Endothelial cell of umbilical vein (primary cell): ENCODE measurements around the gene CPNE8. TPM values are rescaled to one million over a fixed set of nuclear protein-coding genes. Genes with fewer than 3 reads are reported as not detected.

Source experiments
- BruUV-seq: library from RNA; stranded (reverse); fragments of 400-500 nt; replicated peaks from 2 replicates; lab custom pipeline; 2021; lab: Mats Ljungman, UMichigan
- CTCF ChIA-PET: fragments of 300-600, 350-600 bp; sonication (Branson Sonifier 250); formaldehyde crosslinking; loops from one replicate; lab custom pipeline; 2021; ENCODE audit warnings: antibody characterized with exemption, inconsistent platforms; lab: Charles Lee
- POLR2A ChIA-PET: fragments of 300-600, 350-600 bp; sonication (Branson Sonifier 250); formaldehyde crosslinking; loops from one replicate; lab custom pipeline; 2021; ENCODE audit warnings: antibody characterized with exemption, inconsistent platforms; lab: Charles Lee
- DNase-seq: peaks from one replicate; pipeline ENCODE4 v3.0.0-alpha.2; 2011; ENCODE audit warnings: low read depth, low spot score
- FAIRE-seq: peaks from 2 replicates; lab custom pipeline; 2011; peaks lifted over from hg19 to GRCh38; lab: Jason Lieb, UNC
- H2AFZ ChIP-seq: 2 replicates; pipeline ENCODE4 v1.6.0; 2012; ENCODE audit warnings: low read depth, low read length, control low read depth, inconsistent platforms
- H3K27ac ChIP-seq: 2 replicates; pipeline ENCODE4 v1.5.1; 2011; ENCODE audit warnings: low read depth, mild to moderate bottlenecking, control low read depth, low read length, moderate library complexity; ENCODE audit not compliant: insufficient read depth
- H3K27me3 ChIP-seq, 2 experiments: 2 replicates each; pipeline versions ENCODE4 v1.6.0 to v1.6.1; 2011; ENCODE audit warnings: low read length in 2 of 2, mixed read lengths in 1 of 2; ENCODE audit not compliant: control insufficient read depth in 2 of 2, insufficient read depth in 2 of 2
- H3K36me3 ChIP-seq, 2 experiments: 2 replicates in 1 of 2; 3 replicates in 1 of 2; pipeline ENCODE4 v1.5.1; 2011; ENCODE audit warnings: low read length in 2 of 2, mild to moderate bottlenecking in 1 of 2, moderate library complexity in 1 of 2; ENCODE audit not compliant: control insufficient read depth in 2 of 2, insufficient read depth in 2 of 2; ENCODE audit errors: extremely low read depth in 1 of 2
- H3K4me1 ChIP-seq: 3 replicates; pipeline ENCODE4 v1.5.1; 2011; ENCODE audit warnings: mild to moderate bottlenecking, low read length; ENCODE audit not compliant: control insufficient read depth, insufficient read depth; ENCODE audit errors: extremely low read depth
- H3K4me2 ChIP-seq: 2 replicates; pipeline ENCODE4 v1.6.1; 2011; ENCODE audit warnings: low read length, control low read depth, mixed read lengths; ENCODE audit not compliant: insufficient read depth
- H3K4me3 ChIP-seq, 3 experiments: fragments of 200-600 bp in 1 of 3; sonication (generic), shearing (Covaris generic) in 1 of 3; replicated peaks in 1 of 3; 2 replicates each; pipeline ENCODE4 v1.5.1; 2011 to 2016; ENCODE audit warnings: control low read depth in 3 of 3, low read length in 3 of 3, mild to moderate bottlenecking in 2 of 3, inconsistent platforms in 1 of 3, low read depth in 1 of 3, moderate library complexity in 1 of 3; ENCODE audit not compliant: insufficient read depth in 1 of 3
- H3K79me2 ChIP-seq: 2 replicates; pipeline ENCODE4 v1.6.0; 2012; ENCODE audit warnings: low read length, inconsistent platforms; ENCODE audit not compliant: control insufficient read depth, insufficient read depth
- H3K9ac ChIP-seq: replicated peaks from 2 replicates; pipeline ENCODE3; 2011; ENCODE audit warnings: low read length, control low read depth; ENCODE audit not compliant: insufficient read depth; ENCODE audit errors: extremely low read depth
- H3K9me1 ChIP-seq: replicated peaks from 3 replicates; pipeline ENCODE4 v1.6.0; 2011; ENCODE audit warnings: mild to moderate bottlenecking, low read length; ENCODE audit not compliant: control insufficient read depth, insufficient read depth; ENCODE audit errors: extremely low read depth
- H3K9me3 ChIP-seq: replicated peaks from 2 replicates; pipeline ENCODE4 v1.5.1; 2012; ENCODE audit warnings: low read length, inconsistent platforms; ENCODE audit not compliant: control insufficient read depth, insufficient read depth
- H4K20me1 ChIP-seq: replicated peaks from 2 replicates; pipeline ENCODE3; 2011; ENCODE audit warnings: mild to moderate bottlenecking, low read length; ENCODE audit not compliant: control insufficient read depth, insufficient read depth; ENCODE audit errors: extremely low read depth
- CTCF ChIP-seq, 2 donors: IDR thresholded peaks; 1 replicate in 1 of 2; 2 replicates in 1 of 2; pipeline ENCODE4 v1.5.1; 2011; ENCODE audit warnings: low read length in 2 of 2, mild to moderate bottlenecking in 2 of 2, moderate library complexity in 2 of 2, control low read depth in 1 of 2, inconsistent platforms in 1 of 2, low read depth in 1 of 2; ENCODE audit not compliant: insufficient read depth in 1 of 2; ENCODE audit errors: extremely low read depth in 1 of 2
- EZH2 ChIP-seq: IDR thresholded peaks from 2 replicates; pipeline ENCODE4 v1.6.1; 2012; ENCODE audit warnings: borderline replicate concordance, low read depth, mild to moderate bottlenecking, moderate library complexity, low read length, inconsistent platforms; ENCODE audit not compliant: severe bottlenecking
- FOS ChIP-seq: IDR thresholded peaks from 2 replicates; pipeline ENCODE4 v1.6.1; 2011; ENCODE audit warnings: mild to moderate bottlenecking, low read length, moderate library complexity, borderline replicate concordance; ENCODE audit not compliant: insufficient read depth
- GATA2 ChIP-seq: IDR thresholded peaks from 2 replicates; pipeline ENCODE4 v1.7.0; 2011; ENCODE audit warnings: low read depth, mild to moderate bottlenecking, moderate library complexity, mixed read lengths, low read length; ENCODE audit not compliant: insufficient read length, insufficient read depth
- JUN ChIP-seq: IDR thresholded peaks from 2 replicates; pipeline ENCODE4 v1.6.1; 2011; ENCODE audit warnings: borderline replicate concordance, low read depth; ENCODE audit not compliant: insufficient read length, insufficient read depth
- MYC ChIP-seq: IDR thresholded peaks from one replicate; pipeline ENCODE4 v1.6.1; 2011; ENCODE audit warnings: mild to moderate bottlenecking, low read depth, low read length
- POLR2A ChIP-seq: IDR thresholded peaks from 2 replicates; pipeline ENCODE4 v1.6.1; 2012; ENCODE audit warnings: low read depth, mild to moderate bottlenecking, control low read depth, low read length
- POLR2AphosphoS5 ChIP-seq: IDR thresholded peaks from 2 replicates; pipeline ENCODE4 v1.6.1; 2012; ENCODE audit warnings: low read depth, mild to moderate bottlenecking, control low read depth, low read length, moderate library complexity; ENCODE audit not compliant: insufficient read depth
- dilution Hi-C: fragments of 300-500 bp; cut with MboI; formaldehyde crosslinking; loops from one replicate; pipeline ENCODE4 v1.15.0; 2019; ENCODE audit warnings: low sequenced_read_pairs; ENCODE audit not compliant: extremely low pct_ligation_motif_present
- intact Hi-C: fragments of 100-400 bp; cut with micrococcal nuclease; formaldehyde crosslinking; loops from one replicate; pipeline ENCODE4 v1.10.0; 2022
- polyA plus RNA-seq, 4 experiments: library from polyadenylated mRNA; depleted of rRNA in 3 of 4; stranded (reverse) in 3 of 4; unstranded in 1 of 4; fragments of >200 nt; gene quantifications; 2 replicates each; pipeline versions ENCODE4 v1.2.1 to v1.2.3, GENCODE V29; 2011 to 2012; ENCODE audit warnings: missing spikeins in 1 of 4
- total RNA-seq: library from RNA; stranded (reverse); gene quantifications from 2 replicates; pipeline ENCODE4 v1.2.3, GENCODE V29; 2021
- TF ChIP-seq, protein P1 (sequence below): IDR thresholded peaks from 2 replicates; pipeline ENCODE4 v1.6.1; 2011; ENCODE audit not compliant: insufficient read depth, insufficient read length

CPNE8 gene
- total and polyA plus RNA-seq, 2 donors (not counting 3 experiments of a cell fraction or from before 2014, with no cell fraction given) = 4.4 to 13.7 TPM

DNA sequence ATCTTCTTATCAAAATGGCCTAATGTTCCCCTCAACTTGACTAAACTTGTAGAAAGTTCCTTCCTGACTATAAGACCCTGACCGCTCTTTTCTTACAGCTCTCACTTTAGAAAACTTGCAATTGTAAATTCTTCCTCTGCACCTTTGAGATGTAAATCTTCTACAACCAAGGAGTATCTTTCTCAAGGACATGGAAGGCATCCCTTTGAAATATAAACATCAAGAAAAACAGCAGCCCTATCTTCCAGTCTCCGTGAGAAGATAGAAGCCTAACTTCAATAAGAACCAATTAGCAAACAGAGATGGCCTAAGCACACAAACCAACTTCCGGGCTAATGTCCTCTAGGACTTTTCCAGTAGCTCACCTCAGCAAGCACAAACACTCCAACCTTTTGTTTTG is 210.3 kb downstream of the CPNE8 start:
- Histone ChIP-seq H3K79me2 (no peaks in the 10 kb centered on the region), H3K4me3 (no peak overlapping the region), H3K4me1 (no peaks in the 10 kb centered on the region), H3K36me3 (no peaks in the 10 kb centered on the region), H4K20me1 (no peaks in the 10 kb centered on the region), H3K27me3 (no peaks in the 10 kb centered on the region), H3K27ac (no peak overlapping the region), H2AFZ (no peak overlapping the region), H3K9me3 (no peaks in the 10 kb centered on the region), H3K9me1 (no peaks in the 10 kb centered on the region), H3K9ac (no peak overlapping the region), H3K4me2 (no peak overlapping the region)
- TF ChIP-seq JUN (no peak), CTCF (IDR thresholded peaks at IDR 0.05; ENCODE audit: extremely low read depth in 1 of 2, insufficient read depth in 1 of 2, low read depth in 1 of 2, low read length in 2 of 2) (no peak), POLR2AphosphoS5 (no peak), GATA2 (no peak)
- ChIA-PET CTCF (no interaction called here), POLR2A (no interaction called here)
- dilution Hi-C loops = no loop called here
- no peak for FAIRE-seq
- DNase-seq = no peak
- intact Hi-C loops = no loop called here
- no TSS peak for BruUV-seq

GRCh38 chr12:38691164-38691563 is 214.2 kb downstream of the CPNE8 start:
- Histone ChIP-seq H3K27me3 (no peaks in the 10 kb centered on the region), H3K79me2 (no peaks in the 10 kb centered on the region), H3K9me1 (no peaks in the 10 kb centered on the region), H3K9me3 (no peaks in the 10 kb centered on the region), H2AFZ (no peak overlapping the region), H4K20me1 (no peaks in the 10 kb centered on the region), H3K27ac (no peak overlapping the region), H3K4me3 (no peak overlapping the region), H3K36me3 (no peaks in the 10 kb centered on the region), H3K4me1 (no peaks in the 10 kb centered on the region), H3K4me2 (no peak overlapping the region), H3K9ac (no peak overlapping the region)
- intact Hi-C loops (no loop called here), dilution Hi-C loops (no loop called here)
- ChIA-PET CTCF (no interaction called here), POLR2A (no interaction called here)
- DNase-seq = no peak
- BruUV-seq = no TSS peak
- TF ChIP-seq POLR2A (no peak), MYC (no peak), POLR2AphosphoS5 (no peak), JUN (no peak), GATA2 (no peak), EZH2 (no peak), CTCF (IDR thresholded peaks at IDR 0.05; ENCODE audit: extremely low read depth in 1 of 2, insufficient read depth in 1 of 2, low read depth in 1 of 2, low read length in 2 of 2) (no peak), FOS (no peak)
- TF ChIP-seq, protein P1, sequence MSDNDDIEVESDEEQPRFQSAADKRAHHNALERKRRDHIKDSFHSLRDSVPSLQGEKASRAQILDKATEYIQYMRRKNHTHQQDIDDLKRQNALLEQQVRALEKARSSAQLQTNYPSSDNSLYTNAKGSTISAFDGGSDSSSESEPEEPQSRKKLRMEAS = no peak
- FAIRE-seq = no peak
